ENCODE measurements around the gene FGF21. TPM values are rescaled to one million over a fixed set of nuclear protein-coding genes. Genes with fewer than 3 reads are reported as not detected.
A peak's percentile ranks its signal among the peaks of the same experiment; 100 is the strongest.

Gene FGF21
- total and polyA plus RNA-seq, 11 donors: not detected

- H3K27ac ChIP-seq: peak overlapping the region in 1 of 12 donors; percentile 64
- peak in 2 of 4 donors; percentile 1 to 6 for ATAC-seq
- intact Hi-C loops (cut with DNase I): loop anchor here in 6 of 10 donors (5.0 to 10.0 kb wide), 2 partner anchors 60 to 63 kb away; partner anchors contain the start of gene NTN5 (in 5 of the 6)
- 51 to 60% (median 54%) methylated on average over 22 of the region's 22 CpGs for WGBS, 4 donors
- no peaks in the 10 kb centered on the region for H3K9me3 ChIP-seq
- TF ChIP-seq POLR2A (IDR thresholded peaks at IDR 0.05): no peak
- TF ChIP-seq, protein P1, sequence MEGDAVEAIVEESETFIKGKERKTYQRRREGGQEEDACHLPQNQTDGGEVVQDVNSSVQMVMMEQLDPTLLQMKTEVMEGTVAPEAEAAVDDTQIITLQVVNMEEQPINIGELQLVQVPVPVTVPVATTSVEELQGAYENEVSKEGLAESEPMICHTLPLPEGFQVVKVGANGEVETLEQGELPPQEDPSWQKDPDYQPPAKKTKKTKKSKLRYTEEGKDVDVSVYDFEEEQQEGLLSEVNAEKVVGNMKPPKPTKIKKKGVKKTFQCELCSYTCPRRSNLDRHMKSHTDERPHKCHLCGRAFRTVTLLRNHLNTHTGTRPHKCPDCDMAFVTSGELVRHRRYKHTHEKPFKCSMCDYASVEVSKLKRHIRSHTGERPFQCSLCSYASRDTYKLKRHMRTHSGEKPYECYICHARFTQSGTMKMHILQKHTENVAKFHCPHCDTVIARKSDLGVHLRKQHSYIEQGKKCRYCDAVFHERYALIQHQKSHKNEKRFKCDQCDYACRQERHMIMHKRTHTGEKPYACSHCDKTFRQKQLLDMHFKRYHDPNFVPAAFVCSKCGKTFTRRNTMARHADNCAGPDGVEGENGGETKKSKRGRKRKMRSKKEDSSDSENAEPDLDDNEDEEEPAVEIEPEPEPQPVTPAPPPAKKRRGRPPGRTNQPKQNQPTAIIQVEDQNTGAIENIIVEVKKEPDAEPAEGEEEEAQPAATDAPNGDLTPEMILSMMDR (IDR thresholded peaks at IDR 0.05): no peak
- H3K4me3 ChIP-seq: peak overlapping the region in 10 of 12 donors; percentile 60 to 95 (median 74)
- DNase-seq: peak in 4 of 5 donors; percentile 45 to 58 (median 54)
- H3K4me1 ChIP-seq: peaks cover 0 to 34% (median 15%) of the 10 kb centered on the region in 12 donors
- H3K27me3 ChIP-seq: peaks cover 0 to 11% (median 0%) of the 10 kb centered on the region in 9 donors
- H3K36me3 ChIP-seq: peaks cover 0 to 28% (median 8%) of the 10 kb centered on the region in 9 donors
These were observed 17.8 kb upstream of the FGF21 start for GRCh38 chr19:48737360-48737998.

DNA sequence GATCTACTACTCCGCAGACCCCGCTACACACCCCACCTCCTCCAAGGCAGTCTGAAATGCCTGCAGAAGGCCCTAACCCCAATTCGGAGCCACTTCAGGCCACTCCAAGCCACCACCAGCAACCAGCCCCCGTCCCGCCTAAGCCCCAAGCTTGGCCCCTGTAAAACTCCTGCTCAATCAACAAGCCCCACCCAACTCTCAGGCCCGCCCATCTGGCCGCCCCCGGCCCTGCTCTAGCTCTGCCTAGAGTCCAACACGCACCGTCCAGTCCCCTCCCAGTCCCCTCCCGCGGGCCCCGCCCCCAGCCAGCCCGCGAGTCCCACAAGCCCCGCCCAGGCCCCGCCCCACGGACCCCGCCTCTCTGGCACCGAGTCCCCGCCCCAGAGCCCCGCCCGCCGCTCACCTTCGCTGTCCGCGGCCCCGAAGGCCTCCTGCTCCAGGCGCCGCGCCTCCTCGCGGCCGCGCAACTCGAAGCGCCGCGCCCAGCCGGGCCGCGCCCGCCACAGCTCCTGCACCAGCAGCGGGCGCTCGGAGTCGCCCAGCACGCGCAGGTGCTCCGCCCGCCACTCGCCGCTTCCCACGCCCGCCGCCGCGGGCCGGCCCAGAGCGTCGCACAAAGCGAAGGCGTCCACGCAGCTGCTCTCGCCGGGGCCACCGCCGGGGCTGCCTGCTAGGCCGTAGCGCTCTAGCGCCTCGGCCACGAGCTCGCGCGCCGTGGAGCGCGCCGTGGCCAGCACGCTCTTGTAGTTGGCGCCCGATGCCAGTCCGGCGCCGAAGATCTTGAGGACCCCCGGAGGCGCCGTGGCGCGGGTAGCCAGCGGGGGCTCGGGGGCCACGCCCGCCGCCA lies 16.5 kb upstream of the FGF21 start:
- peaks cover 0 to 11% (median 0%) of the 10 kb centered on the region in 9 donors for H3K27me3 ChIP-seq
- H3K4me3 ChIP-seq: peak overlapping the region; percentile 30 to 95 (median 70)
- intact Hi-C loops (cut with DNase I): loop anchor here in 8 of 10 donors (2.0 to 10.0 kb wide), 3 partner anchors 61 to 64 kb away; partner anchors contain the start of gene NTN5 (in 5 of the 8)
- H3K27ac ChIP-seq: peak overlapping the region; percentile 82 to 99 (median 90)
- DNase-seq (peak; percentile 95 to 98 (median 96)), ATAC-seq (peak; percentile 78 to 91 (median 84))
- H3K9me3 ChIP-seq: no peaks in the 10 kb centered on the region
- 2 to 15% (median 3%) methylated on average over 6 to 96 of the region's 96 CpGs for WGBS, 4 donors
- peak in 1 of 2 donors; percentile 45 for TF ChIP-seq POLR2A (IDR thresholded peaks at IDR 0.05)
- TF ChIP-seq, protein P1 (IDR thresholded peaks at IDR 0.05): peak in 10 of 12 donors; percentile 24 to 66 (median 44)
- peaks cover 0 to 15% (median 0%) of the 10 kb centered on the region in 9 donors for H3K36me3 ChIP-seq
- H3K4me1 ChIP-seq: peaks cover 0 to 34% (median 15%) of the 10 kb centered on the region in 12 donors

DNA sequence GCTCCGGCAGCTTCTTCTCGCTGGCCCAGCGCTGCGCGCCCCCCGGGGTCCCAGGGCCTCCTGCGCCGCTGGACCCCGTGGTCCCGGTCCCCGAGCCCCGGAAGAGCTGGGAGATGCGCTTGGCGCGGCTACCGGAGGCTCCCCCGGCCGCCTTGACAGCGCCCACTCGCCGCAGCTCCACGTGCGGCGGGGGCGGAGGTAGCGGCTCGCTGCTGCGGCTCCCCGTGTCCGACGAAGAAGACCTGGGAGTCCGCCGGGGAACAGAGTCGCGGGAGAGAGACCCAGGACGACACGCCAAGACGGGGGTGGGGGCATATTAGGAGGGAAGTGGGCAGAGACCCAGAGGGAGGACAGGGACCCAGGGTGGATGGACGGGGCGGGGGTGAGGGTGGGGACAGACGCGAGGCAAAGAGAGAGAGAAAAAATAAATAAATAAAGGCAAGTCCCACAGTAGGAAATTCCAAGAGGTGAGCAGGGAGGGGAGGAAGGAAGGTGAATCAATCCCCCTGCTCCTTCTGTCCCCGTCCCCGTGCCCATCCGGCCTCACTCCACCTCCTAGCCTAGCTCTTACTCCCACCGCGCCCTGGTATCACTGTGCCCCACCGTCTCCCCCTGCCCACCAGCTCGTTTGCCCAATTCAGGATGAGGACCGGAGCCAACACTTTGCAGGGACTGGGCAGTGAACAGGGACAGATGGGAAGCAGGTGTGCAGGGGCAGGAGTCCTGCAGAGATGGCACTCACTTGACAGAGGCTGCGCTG lies 15.7 kb upstream of the FGF21 start:
- H3K27ac ChIP-seq: peak overlapping the region; percentile 82 to 99 (median 90)
- ATAC-seq (no peak), DNase-seq (peak in 3 of 5 donors; percentile 22 to 65 (median 34))
- intact Hi-C loops (cut with DNase I): loop anchor here in 8 of 10 donors (2.0 to 10.0 kb wide), 3 partner anchors 62 to 65 kb away; partner anchors contain the start of gene NTN5 (in 5 of the 8)
- 8 to 24% (median 13%) methylated on average over 20 to 51 of the region's 51 CpGs for WGBS, 4 donors
- no peaks in the 10 kb centered on the region for H3K9me3 ChIP-seq
- peaks cover 0 to 11% (median 0%) of the 10 kb centered on the region in 9 donors for H3K27me3 ChIP-seq
- peaks cover 0 to 10% (median 0%) of the 10 kb centered on the region in 9 donors for H3K36me3 ChIP-seq
- H3K4me3 ChIP-seq: peak overlapping the region; percentile 30 to 95 (median 70)
- TF ChIP-seq, protein P1 (IDR thresholded peaks at IDR 0.05): no peak
- TF ChIP-seq POLR2A (IDR thresholded peaks at IDR 0.05): no peak
- H3K4me1 ChIP-seq: peaks cover 0 to 34% (median 15%) of the 10 kb centered on the region in 12 donors
